Coronary artery (tissue), 2 donors: ENCODE data around the gene ATE1.

ENCODE experiments used
- DNase-seq: peaks from one replicate; pipeline ENCODE4 v3.0.0-alpha.2; 2017; ENCODE audit warnings: low spot score
- H3K27ac ChIP-seq, 2 donors: fragments of 200-600 bp; sonication (generic); one replicate each; pipeline ENCODE4 v1.5.1; 2016 to 2019
- H3K4me3 ChIP-seq: fragments of 200-600 bp; sonication (generic); 2 replicates; pipeline ENCODE4 v1.5.1; 2016; ENCODE audit warnings: mild to moderate bottlenecking, moderate library complexity
- TF ChIP-seq, protein P1 (sequence below): fragments of 200-600 bp; sonication (generic); IDR thresholded peaks from one replicate; pipeline ENCODE4 v1.5.1; 2019; ENCODE audit warnings: antibody characterized with exemption

The ATE1 gene

DNA sequence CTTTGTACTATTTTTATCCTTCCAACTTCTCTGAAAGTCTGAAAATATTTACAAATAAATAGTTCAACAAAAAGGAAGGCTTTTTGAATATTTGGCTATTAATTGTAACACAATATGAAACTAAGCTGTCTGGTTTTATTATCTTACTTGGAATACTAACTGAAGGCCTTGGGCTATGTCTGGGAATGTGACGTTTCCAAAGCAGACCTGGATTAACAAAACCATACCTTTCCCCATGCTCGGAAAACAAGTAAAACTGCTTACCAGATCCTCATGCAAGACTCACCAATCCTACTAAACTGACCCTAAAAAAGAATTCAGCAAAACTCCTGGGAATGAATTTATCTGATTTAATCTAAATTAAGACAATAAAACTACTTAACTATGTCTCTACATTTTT, 116.4 kb downstream of the ATE1 start:
- TF ChIP-seq, protein P1, sequence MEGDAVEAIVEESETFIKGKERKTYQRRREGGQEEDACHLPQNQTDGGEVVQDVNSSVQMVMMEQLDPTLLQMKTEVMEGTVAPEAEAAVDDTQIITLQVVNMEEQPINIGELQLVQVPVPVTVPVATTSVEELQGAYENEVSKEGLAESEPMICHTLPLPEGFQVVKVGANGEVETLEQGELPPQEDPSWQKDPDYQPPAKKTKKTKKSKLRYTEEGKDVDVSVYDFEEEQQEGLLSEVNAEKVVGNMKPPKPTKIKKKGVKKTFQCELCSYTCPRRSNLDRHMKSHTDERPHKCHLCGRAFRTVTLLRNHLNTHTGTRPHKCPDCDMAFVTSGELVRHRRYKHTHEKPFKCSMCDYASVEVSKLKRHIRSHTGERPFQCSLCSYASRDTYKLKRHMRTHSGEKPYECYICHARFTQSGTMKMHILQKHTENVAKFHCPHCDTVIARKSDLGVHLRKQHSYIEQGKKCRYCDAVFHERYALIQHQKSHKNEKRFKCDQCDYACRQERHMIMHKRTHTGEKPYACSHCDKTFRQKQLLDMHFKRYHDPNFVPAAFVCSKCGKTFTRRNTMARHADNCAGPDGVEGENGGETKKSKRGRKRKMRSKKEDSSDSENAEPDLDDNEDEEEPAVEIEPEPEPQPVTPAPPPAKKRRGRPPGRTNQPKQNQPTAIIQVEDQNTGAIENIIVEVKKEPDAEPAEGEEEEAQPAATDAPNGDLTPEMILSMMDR: no peak
- Histone ChIP-seq H3K4me3 (no peak overlapping the region), H3K27ac (no peak overlapping the region)
- no peak for DNase-seq

DNA sequence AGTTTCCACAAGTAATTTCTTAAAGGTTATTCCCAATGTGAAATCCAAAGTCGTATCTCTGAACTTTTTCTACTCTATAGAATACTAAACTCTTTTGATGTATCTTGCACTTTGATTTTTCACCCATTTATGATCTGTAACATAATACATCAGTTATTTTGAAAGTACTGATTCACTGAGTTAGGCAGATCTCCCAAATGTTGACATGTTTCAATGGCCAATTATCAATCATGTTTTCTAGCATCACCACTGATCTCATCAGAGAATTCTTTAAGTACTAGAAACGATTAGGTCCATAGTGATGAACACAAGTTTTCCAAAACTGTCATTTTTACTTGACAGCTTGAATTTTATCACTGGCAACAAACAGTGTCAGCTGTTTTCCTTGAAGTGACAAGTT, 119.0 kb downstream of the ATE1 start:
- Histone ChIP-seq H3K4me3 (no peak overlapping the region), H3K27ac (no peak overlapping the region)
- TF ChIP-seq, protein P1: no peak
- no peak for DNase-seq

DNA sequence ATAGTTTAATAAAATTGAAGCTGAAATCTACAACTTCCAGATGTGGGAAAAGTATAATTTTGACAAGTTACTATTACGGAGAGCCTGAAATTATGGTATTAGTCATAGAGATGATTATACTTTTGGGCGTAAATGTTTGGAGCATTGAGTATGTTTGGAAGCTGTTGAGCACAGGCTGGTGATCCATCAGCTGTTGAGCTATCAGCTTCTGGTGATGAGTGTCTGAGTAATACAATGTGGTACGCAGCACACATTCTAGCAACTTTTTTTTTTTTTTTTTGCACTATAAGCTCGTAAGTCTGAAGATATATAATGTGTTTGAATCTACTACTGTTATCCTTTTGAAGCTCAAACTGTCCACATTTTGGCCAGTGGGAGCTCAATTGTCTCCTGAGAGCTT, 123.4 kb downstream of the ATE1 start:
- TF ChIP-seq, protein P1: no peak
- no peak overlapping the region for H3K27ac ChIP-seq
- H3K4me3 ChIP-seq: no peak overlapping the region
- DNase-seq: no peak

DNA sequence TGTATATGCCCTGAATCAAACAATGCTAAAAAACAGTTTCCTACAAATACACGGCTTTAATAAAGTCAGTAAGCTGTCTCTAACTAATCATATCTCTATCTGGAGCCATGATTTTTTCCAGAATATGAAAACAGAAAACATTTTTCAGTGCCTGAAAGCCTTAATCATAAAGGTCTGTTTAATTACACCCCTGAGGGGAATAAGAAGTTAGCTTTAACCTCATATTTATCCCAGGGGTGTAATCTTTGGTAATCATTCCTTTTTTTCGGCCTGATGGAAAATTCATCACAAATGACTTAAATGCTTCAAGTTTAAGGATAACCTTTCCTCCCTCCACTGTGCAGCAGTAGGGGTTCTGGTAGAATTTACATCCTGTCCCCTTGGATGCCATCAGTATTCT, 124.2 kb downstream of the ATE1 start:
- TF ChIP-seq, protein P1: no peak
- no peak overlapping the region for H3K4me3 ChIP-seq
- H3K27ac ChIP-seq: no peak overlapping the region
- no peak for DNase-seq

DNA sequence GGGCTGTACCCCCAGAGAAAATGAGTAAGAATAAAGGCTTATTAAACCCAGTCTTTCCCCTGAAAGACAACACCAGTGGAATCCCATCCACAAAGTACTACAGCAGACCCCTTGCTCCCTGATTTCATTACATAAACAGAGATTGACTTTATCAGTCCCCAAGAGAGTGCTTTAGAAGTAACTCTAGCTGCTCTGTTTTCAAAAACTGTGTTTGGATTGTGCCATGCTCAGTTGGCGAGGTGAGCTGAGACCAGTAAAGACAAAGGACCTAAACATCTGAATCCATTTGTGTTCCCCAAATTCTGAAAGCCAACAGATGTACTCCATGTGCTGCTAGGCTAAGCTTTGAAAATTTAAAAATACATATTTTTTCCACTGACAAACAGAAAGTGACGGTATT, 127.0 kb downstream of the ATE1 start:
- TF ChIP-seq, protein P1: no peak
- DNase-seq: no peak
- Histone ChIP-seq H3K4me3 (no peak overlapping the region), H3K27ac (no peak overlapping the region)

DNA sequence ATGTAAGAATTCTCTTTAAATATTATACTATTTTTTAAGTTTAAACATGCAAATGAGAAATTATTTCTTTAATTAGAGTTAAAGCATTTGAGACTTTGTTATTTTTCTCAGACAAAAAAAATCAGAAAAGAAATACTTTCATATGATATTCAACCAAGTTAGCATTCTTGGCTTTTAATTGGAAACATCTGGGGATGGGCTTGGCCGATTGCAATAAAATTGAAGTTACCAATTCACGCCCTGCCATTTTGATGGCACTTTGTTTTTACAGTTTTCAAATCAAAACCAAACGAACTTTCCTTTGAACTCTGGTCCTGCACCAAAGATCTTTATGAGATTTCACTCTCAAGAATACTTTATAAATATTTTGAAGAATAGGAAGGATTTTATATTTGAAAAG, 127.7 kb downstream of the ATE1 start:
- Histone ChIP-seq H3K27ac (no peak overlapping the region), H3K4me3 (no peak overlapping the region)
- no peak for DNase-seq
- TF ChIP-seq, protein P1: no peak

DNA sequence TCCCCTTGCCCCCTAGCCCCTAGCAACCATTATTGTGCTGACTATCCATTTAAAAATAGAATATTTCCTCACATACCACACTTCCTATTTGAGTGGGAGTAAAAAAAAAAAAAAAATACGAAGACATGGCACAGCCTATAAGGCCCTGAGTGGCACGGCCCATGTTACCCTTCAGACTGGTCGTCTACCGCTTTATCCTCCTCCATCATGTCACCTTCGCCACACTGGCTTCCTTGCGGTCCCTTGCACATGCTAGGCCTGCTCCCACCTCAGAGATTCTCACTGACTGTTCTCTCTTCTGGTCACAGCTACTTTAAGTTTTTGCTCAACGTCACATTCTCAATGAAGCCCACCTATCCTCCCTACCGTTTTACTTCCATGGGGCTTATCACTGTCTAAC, 130.3 kb downstream of the ATE1 start:
- no peak overlapping the region for H3K4me3 ChIP-seq
- no peak overlapping the region for H3K27ac ChIP-seq
- TF ChIP-seq, protein P1: no peak
- no peak for DNase-seq
